GM12892 (cell line): ENCODE results near the gene PRPF8.

Source experiments
- POLR2A ChIP-seq: IDR thresholded peaks from 2 replicates; pipeline ENCODE4 v1.6.1; 2011; ENCODE audit warnings: low read depth, low read length, control low read depth
- POLR2AphosphoS5 ChIP-seq: IDR thresholded peaks from 2 replicates; pipeline ENCODE4 v1.6.1; 2011; ENCODE audit warnings: low read depth, low read length, control low read depth
- TAF1 ChIP-seq: IDR thresholded peaks from 2 replicates; pipeline ENCODE4 v1.6.1; 2011; ENCODE audit warnings: low read depth, mild to moderate bottlenecking, control low read depth, low read length, borderline replicate concordance

GRCh38 chr17:1638624-1639300 is 45.9 kb downstream of the PRPF8 start:
- TF ChIP-seq POLR2AphosphoS5 (no peak), POLR2A (no peak), TAF1 (no peak)
